Subcutaneous adipose tissue (tissue), 4 donors: Measurements from ENCODE around the gene KAT5. TPM values are rescaled to one million over a fixed set of nuclear protein-coding genes. Genes with fewer than 3 reads are reported as not detected.

ENCODE experiments used
- total RNA-seq, 4 donors: library from RNA; depleted of rRNA; stranded (reverse); fragments of >200 nt; gene quantifications; one replicate each; pipeline ENCODE4 v1.1.0, GENCODE V29; 2016
- TF ChIP-seq, protein P1 (sequence below): fragments of 450-650 bp; IDR thresholded peaks from one replicate; pipeline ENCODE4 v1.5.1; 2016; ENCODE audit warnings: low read depth, mild to moderate bottlenecking, control low read depth, antibody characterized with exemption, moderate library complexity

Gene KAT5
- total RNA-seq, 4 donors from 2014 or later: 39.3 to 54.2 (median 49.0) TPM

DNA sequence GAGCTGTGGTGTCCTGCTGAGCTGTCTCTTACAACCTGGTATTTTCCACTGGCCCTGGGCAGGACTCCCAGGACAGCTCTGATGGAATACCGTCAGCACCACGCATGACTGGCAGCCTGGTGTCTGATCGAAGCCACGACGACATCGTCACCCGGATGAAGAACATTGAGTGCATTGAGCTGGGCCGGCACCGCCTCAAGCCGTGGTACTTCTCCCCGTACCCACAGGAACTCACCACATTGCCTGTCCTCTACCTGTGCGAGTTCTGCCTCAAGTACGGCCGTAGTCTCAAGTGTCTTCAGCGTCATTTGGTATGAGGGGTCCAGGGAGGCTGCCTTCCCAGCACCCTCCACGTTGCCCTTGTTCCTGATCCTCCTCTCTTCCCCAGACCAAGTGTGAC is 2.4 kb downstream of the KAT5 start:
- TF ChIP-seq, protein P1, sequence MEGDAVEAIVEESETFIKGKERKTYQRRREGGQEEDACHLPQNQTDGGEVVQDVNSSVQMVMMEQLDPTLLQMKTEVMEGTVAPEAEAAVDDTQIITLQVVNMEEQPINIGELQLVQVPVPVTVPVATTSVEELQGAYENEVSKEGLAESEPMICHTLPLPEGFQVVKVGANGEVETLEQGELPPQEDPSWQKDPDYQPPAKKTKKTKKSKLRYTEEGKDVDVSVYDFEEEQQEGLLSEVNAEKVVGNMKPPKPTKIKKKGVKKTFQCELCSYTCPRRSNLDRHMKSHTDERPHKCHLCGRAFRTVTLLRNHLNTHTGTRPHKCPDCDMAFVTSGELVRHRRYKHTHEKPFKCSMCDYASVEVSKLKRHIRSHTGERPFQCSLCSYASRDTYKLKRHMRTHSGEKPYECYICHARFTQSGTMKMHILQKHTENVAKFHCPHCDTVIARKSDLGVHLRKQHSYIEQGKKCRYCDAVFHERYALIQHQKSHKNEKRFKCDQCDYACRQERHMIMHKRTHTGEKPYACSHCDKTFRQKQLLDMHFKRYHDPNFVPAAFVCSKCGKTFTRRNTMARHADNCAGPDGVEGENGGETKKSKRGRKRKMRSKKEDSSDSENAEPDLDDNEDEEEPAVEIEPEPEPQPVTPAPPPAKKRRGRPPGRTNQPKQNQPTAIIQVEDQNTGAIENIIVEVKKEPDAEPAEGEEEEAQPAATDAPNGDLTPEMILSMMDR: no peak

DNA sequence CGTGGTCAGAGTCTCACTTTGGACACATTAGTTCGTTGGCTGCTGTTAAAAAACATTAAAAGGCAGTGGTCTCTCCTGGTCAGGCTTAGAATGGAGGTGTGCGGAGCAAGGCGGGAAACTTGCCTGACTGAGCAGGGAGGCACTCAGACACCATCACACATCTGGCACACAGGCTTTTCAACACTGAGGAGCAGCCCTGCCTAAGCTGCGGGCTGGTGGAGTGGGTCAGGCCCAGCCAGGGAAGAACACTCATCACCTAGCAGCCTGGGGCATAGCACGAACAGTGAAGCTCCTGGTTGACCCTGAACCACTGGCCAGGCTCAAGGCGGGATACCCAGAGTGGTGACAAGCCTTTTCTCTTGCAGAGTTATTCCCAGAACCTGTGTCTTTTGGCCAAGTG is 4.2 kb downstream of the KAT5 start:
- TF ChIP-seq, protein P1: no peak

DNA sequence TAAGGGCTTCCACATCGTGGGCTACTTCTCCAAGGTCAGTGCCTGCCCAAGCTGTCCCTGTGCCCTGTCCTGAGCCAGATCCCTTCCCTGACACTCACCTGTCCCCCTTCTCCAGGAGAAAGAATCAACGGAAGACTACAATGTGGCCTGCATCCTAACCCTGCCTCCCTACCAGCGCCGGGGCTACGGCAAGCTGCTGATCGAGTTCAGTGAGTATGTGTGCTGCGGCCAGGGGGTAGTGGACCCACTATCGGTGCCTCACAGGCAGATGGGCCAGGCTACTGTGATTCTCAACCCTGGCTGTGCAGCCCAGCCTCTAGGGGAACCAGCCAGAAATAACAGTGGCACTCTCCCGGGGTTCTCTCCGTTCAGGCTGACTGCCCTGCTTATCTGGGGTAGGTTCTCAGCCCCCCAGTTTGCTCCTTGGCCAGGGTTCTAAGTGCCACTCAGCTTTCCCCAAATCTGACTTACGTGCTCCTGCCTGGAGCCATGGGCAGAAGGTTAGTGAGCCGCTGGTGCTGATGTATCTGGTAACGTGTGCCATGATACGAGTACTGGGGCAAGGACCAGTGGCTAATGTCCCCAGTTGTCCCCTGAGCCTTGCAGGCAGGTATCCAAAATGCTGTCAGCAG is 4.8 kb downstream of the KAT5 start:
- TF ChIP-seq, protein P1: no peak

DNA sequence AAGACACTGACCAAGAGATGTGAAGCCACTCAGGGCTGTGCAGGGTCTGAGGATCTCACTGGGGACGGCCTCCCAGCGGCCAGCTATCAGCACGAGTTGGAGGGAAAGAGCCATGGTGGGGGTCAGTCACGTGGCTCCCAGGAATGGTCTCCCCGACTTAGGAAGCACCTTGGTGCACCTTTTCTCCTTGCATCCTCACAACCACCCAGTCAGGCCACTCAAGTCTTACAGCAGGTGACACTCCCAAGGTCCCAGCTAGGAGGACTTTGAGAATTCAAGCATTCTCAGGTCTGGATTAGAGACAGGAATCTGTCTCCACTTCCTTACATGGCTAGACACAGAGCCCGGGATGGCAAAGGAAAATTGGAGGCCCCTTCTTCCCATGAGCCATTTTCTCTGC is 5.9 kb downstream of the KAT5 start:
- TF ChIP-seq, protein P1: no peak

DNA sequence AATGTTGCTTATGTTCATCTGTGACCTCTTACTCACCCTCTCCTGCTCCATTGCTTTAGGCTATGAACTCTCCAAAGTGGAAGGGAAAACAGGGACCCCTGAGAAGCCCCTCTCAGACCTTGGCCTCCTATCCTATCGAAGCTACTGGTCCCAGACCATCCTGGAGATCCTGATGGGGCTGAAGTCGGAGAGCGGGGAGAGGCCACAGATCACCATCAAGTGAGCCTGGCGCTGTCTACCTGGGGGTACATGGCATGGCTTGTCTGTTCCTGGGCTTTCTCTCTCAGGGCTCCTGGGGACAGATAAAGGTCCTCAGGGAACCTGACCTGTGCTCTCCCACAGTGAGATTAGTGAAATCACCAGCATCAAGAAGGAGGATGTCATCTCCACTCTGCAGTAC is 6.5 kb downstream of the KAT5 start:
- TF ChIP-seq, protein P1: no peak

DNA sequence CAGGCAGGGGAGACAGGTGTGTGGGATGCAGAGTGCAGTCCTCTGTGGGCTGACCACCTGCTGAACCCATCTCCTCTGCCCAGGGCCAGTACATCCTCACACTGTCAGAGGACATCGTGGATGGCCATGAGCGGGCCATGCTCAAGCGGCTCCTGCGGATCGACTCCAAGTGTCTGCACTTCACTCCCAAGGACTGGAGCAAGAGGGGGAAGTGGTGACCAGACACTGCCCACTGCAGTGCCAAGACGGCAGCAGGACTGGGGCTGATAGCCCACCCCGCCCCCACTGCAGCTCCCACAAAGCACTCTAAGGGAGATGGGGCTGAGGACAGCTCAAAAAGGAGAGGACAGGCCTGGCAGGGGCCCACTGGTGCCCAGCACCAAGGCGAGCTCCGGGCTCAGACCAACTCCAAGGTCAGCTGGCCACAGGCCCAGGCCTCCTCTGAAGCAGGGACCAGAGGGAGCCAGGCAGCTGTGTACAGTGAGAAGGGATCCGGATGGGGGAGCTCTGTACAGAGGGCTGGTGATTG is 7.0 kb downstream of the KAT5 start:
- TF ChIP-seq, protein P1: no peak

DNA sequence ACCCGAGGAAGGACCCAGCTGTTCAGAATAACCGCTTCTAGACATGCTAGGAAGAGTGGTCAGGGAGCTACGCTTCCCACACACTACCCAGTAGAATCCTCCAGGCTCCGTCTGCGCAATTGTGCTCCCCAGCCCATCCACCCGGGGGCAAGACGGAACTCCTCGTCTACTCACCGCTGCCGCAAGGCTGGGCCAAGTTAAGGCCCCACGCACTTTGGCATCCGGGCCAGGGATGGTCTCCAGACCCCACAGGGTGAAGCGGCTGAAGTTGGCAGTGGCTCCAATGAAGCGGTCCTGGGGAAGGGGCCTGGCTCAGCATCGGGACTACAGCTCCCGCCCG is 7.8 kb downstream of the KAT5 start:
- TF ChIP-seq, protein P1: no peak
